ENCODE results near the gene MCFD2. TPM values are rescaled to one million over a fixed set of nuclear protein-coding genes. Genes with fewer than 3 reads are reported as not detected.

Gene MCFD2
- total RNA-seq, 1 experiment from 2014 or later: 108 TPM

DNA sequence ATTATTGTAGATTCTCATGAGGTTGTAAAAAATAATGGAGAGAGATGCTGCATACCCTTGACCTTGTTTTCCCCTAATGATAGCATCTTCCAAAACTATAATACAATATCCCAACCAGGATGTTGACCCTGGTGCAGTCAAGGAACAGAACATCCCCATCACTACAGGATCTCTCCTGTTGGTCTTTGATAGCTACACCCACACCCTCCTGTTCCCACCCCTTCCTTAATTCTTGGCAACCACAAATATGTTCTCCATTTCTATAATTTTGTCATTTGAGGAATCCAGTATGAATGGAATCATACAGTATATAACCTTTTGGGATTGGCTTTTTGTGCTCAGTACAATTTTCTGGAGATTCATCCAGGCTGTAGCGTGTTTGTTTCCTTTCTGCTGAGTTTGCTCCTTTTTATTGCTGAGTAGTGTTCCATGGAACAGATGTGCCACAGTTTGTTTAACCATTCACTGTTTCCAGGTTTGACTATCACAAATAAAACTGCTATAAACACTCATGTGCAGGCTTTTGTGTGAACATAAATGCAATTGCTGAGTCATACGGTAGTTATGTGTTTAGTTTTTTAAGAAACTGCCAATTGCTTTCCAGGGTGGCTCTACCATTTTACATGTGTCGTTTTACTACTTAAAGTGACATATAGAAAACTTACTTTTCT lies 22.2 kb downstream of the MCFD2 start:
- Mint-ChIP-seq H3K9me3 (ENCODE audit: low read depth, unreplicated experiment) (no peaks in the 10 kb centered on the region), H3K27ac (ENCODE audit: unreplicated experiment) (no peak overlapping the region), H3K4me3 (ENCODE audit: low read depth, unreplicated experiment) (no peak overlapping the region), H3K4me1 (ENCODE audit: low read depth, unreplicated experiment) (no peaks in the 10 kb centered on the region), H3K36me3 (ENCODE audit: insufficient read depth, unreplicated experiment) (no peaks in the 10 kb centered on the region), H3K27me3 (ENCODE audit: unreplicated experiment) (no peaks in the 10 kb centered on the region)
- CTCF ChIA-PET: no interaction called here
- TF ChIP-seq, protein P1, sequence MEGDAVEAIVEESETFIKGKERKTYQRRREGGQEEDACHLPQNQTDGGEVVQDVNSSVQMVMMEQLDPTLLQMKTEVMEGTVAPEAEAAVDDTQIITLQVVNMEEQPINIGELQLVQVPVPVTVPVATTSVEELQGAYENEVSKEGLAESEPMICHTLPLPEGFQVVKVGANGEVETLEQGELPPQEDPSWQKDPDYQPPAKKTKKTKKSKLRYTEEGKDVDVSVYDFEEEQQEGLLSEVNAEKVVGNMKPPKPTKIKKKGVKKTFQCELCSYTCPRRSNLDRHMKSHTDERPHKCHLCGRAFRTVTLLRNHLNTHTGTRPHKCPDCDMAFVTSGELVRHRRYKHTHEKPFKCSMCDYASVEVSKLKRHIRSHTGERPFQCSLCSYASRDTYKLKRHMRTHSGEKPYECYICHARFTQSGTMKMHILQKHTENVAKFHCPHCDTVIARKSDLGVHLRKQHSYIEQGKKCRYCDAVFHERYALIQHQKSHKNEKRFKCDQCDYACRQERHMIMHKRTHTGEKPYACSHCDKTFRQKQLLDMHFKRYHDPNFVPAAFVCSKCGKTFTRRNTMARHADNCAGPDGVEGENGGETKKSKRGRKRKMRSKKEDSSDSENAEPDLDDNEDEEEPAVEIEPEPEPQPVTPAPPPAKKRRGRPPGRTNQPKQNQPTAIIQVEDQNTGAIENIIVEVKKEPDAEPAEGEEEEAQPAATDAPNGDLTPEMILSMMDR (IDR thresholded peaks at IDR 0.05; ENCODE audit: unreplicated experiment): no peak
- intact Hi-C loops (cut with micrococcal nuclease; ENCODE audit: unreplicated experiment): no loop called here
- no TSS peak for BruUV-seq (replicated peaks)
- DNase-seq: no peak

DNA sequence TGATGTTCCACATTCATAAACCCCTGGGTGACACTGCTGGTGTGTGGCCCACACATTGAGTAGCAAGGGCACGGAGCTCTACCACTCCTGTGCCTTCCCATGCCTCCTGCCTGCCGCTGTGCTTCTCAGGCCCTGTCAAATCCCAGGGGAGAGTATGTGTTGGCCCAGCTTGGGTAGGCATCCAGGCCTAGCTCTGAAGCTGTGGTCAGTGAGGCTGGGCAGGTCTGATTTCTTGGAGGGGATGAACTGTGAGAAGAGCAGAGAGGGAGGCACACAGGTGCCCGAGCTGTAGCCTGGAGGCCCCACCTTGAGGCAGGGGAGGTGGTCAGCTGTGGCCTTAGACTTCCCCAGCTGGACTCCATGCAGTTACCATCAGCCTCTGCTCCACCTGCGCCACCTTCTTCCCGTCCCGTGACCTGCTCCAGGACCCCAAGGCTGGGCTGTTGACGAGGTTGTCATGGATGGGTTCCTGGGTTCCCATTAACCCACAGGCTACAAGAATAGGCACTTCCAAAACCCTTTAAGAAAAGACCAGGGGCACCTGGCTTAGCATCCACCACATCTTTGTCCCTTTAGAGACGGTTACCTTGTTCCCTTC lies 23.6 kb downstream of the MCFD2 start:
- DNase-seq: no peak
- H3K36me3 Mint-ChIP-seq (ENCODE audit: insufficient read depth, unreplicated experiment): no peaks in the 10 kb centered on the region
- intact Hi-C loops (cut with micrococcal nuclease; ENCODE audit: unreplicated experiment): no loop called here
- no TSS peak for BruUV-seq (replicated peaks)
- TF ChIP-seq, protein P1 (IDR thresholded peaks at IDR 0.05; ENCODE audit: unreplicated experiment): no peak
- CTCF ChIA-PET: interaction anchor here (1.5 kb wide), 1 partner anchor 431 kb away, joined by 3 read pairs; no protein-coding TSS in a partner anchor
- no peaks in the 10 kb centered on the region for H3K27me3 Mint-ChIP-seq (ENCODE audit: unreplicated experiment)
- H3K4me3 Mint-ChIP-seq (ENCODE audit: low read depth, unreplicated experiment): no peak overlapping the region
- no peaks in the 10 kb centered on the region for H3K4me1 Mint-ChIP-seq (ENCODE audit: low read depth, unreplicated experiment)
- H3K27ac Mint-ChIP-seq (ENCODE audit: unreplicated experiment): no peak overlapping the region
- no peaks in the 10 kb centered on the region for H3K9me3 Mint-ChIP-seq (ENCODE audit: low read depth, unreplicated experiment)

DNA sequence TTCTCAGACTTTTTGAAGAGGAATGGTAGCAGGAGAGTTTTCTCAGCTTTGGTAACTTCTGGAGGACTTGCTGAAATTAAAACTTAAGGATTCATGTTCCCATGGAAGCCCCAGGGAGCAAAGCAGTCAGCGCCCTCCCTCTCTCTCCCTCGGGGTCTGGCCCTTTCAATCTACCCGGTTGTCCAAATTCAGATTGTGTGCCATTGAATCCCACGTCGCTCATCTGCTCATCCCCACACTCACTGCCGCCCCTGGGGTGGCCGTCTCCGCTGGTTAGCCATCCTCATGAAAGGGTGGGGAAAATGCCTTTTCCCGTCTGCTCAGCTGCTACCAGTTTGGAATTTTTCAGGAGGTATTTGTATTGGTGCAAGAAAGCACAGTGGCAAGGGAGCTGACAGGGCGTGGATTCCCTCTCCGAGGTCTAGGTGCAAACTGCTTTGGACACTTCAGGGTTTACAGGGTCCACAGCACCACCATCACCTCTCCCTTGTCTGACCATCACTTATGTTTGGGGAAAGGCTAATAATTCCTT lies 27.1 kb downstream of the MCFD2 start:
- Mint-ChIP-seq H3K4me1 (ENCODE audit: low read depth, unreplicated experiment) (no peaks in the 10 kb centered on the region), H3K9me3 (ENCODE audit: low read depth, unreplicated experiment) (no peaks in the 10 kb centered on the region), H3K27ac (ENCODE audit: unreplicated experiment) (no peak overlapping the region), H3K36me3 (ENCODE audit: insufficient read depth, unreplicated experiment) (no peaks in the 10 kb centered on the region), H3K27me3 (ENCODE audit: unreplicated experiment) (peaks cover 25% of the 10 kb centered on the region), H3K4me3 (ENCODE audit: low read depth, unreplicated experiment) (no peak overlapping the region)
- no peak for DNase-seq
- intact Hi-C loops (cut with micrococcal nuclease; ENCODE audit: unreplicated experiment): loop anchor here (5.0 kb wide), 1 partner anchor 236 kb away; no protein-coding TSS in a partner anchor
- TF ChIP-seq, protein P1 (IDR thresholded peaks at IDR 0.05; ENCODE audit: unreplicated experiment): no peak
- CTCF ChIA-PET: no interaction called here
- no TSS peak for BruUV-seq (replicated peaks)

DNA sequence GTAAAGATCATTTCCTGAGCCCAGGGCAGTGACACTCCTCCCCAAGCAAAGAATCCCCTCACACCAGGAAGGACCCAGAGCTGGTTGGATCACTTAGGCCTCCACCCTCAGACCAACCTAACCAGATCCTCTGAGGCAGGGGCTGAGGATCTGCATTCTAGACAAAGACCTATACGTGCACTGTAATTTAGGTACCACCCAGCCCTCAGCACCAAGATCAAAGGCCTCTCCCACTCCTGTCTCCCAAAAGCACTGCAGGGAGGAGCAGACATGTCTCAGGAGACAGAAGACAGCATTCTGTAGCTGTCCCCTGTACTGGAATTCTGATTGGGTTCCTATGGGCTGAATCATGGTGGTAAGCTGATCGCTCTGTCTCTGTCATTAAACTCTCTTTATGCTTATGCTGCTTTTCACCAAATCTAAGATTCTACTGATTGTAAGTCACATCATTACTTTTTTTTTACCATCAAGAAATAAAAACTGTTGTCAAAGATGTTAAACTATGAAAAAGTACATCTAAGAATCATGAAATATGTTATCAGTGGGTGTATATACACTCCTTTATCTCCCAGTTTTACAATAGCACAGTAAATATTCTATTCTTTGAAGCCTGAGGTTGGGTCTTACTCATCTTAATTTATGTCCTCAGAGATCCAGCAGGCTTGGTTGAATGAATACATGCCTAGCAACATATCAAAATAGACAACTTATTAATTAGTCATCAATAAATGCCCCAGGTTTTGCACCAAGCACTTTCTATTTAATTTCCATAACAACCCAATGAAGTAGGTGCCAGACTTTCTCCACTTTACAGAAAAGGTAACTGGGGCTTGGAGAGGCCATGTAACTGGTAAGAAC lies 28.3 kb downstream of the MCFD2 start:
- BruUV-seq (replicated peaks): no TSS peak
- Mint-ChIP-seq H3K36me3 (ENCODE audit: insufficient read depth, unreplicated experiment) (no peaks in the 10 kb centered on the region), H3K9me3 (ENCODE audit: low read depth, unreplicated experiment) (no peaks in the 10 kb centered on the region), H3K27ac (ENCODE audit: unreplicated experiment) (no peak overlapping the region), H3K27me3 (ENCODE audit: unreplicated experiment) (peaks cover 26% of the 10 kb centered on the region), H3K4me3 (ENCODE audit: low read depth, unreplicated experiment) (no peak overlapping the region), H3K4me1 (ENCODE audit: low read depth, unreplicated experiment) (no peaks in the 10 kb centered on the region)
- CTCF ChIA-PET: interaction anchor here (1.3 kb wide), 1 partner anchor 10 kb away, joined by 4 read pairs; no protein-coding TSS in a partner anchor
- DNase-seq: no peak
- intact Hi-C loops (cut with micrococcal nuclease; ENCODE audit: unreplicated experiment): loop anchor here (5.0 kb wide), 1 partner anchor 235 kb away; no protein-coding TSS in a partner anchor
- TF ChIP-seq, protein P1 (IDR thresholded peaks at IDR 0.05; ENCODE audit: unreplicated experiment): no peak

All from Calu3 (cell line).